ENCODE data around the gene SLC35G3. TPM values are rescaled to one million over a fixed set of nuclear protein-coding genes. Genes with fewer than 3 reads are reported as not detected.
"Not testable (repeated sequence)": the region's sequence is repeated elsewhere in the genome, so short reads cannot be mapped to it uniquely, and the experiment has no call there.

SLC35G3 gene
- polyA plus RNA-seq, 1 donor (not counting 4 experiments of a cell fraction or from before 2014, with no cell fraction given), result not detected

DNA sequence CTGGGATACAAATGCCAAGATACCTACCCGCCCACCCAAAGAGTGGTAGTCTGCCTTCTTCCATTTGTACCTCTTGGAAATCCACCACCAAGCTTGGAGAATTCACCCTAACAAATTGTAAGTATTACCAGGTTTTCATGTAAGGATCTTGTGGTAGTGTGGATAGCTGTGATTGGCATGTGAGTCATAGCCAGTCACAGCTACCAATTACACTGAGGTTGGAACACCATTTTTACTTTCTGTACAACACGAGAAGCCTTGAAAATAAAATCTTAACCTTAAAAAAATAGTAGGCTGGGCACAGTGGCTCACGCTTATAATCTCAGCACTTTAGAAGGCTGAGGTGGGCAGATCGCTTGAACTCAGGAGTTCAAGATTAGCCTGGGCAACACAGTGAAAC, 18.5 kb upstream of the SLC35G3 start:
- no peaks in the 10 kb centered on the region for H4K20me1 ChIP-seq (ENCODE audit: control insufficient read depth, extremely low read depth, insufficient read depth, low read length)
- no peaks in the 10 kb centered on the region for H3K9me3 ChIP-seq (ENCODE audit: control insufficient read depth, low read depth, low read length)
- H3K4me3 ChIP-seq (ENCODE audit: control insufficient read depth in 2 of 3, extremely low read depth in 1 of 3, insufficient read depth in 2 of 3, low read depth in 1 of 3, low read length in 3 of 3), result no peak overlapping the region
- no peaks in the 10 kb centered on the region for H3K4me1 ChIP-seq (ENCODE audit: control insufficient read depth, extremely low read depth, insufficient read depth, low read length)
- no peak overlapping the region for H3K9ac ChIP-seq (ENCODE audit: control insufficient read depth, extremely low read depth, insufficient read depth, low read length)
- dilution Hi-C loops (cut with MboI; ENCODE audit: extremely low pct_ligation_motif_present, low sequenced_read_pairs), result no loop called here
- H3K27ac ChIP-seq (ENCODE audit: control insufficient read depth, insufficient read depth, low read length), result no peak overlapping the region
- TF ChIP-seq EZH2 (IDR thresholded peaks at IDR 0.05; ENCODE audit: low read length), result no peak
- TF ChIP-seq, protein P1, sequence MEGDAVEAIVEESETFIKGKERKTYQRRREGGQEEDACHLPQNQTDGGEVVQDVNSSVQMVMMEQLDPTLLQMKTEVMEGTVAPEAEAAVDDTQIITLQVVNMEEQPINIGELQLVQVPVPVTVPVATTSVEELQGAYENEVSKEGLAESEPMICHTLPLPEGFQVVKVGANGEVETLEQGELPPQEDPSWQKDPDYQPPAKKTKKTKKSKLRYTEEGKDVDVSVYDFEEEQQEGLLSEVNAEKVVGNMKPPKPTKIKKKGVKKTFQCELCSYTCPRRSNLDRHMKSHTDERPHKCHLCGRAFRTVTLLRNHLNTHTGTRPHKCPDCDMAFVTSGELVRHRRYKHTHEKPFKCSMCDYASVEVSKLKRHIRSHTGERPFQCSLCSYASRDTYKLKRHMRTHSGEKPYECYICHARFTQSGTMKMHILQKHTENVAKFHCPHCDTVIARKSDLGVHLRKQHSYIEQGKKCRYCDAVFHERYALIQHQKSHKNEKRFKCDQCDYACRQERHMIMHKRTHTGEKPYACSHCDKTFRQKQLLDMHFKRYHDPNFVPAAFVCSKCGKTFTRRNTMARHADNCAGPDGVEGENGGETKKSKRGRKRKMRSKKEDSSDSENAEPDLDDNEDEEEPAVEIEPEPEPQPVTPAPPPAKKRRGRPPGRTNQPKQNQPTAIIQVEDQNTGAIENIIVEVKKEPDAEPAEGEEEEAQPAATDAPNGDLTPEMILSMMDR (optimal IDR thresholded peaks at IDR 0.05 in 1 of 3, IDR thresholded peaks at IDR 0.05 in 1 of 3, conservative IDR thresholded peaks at IDR 0.05 in 1 of 3; ENCODE audit: extremely low read depth in 1 of 3, insufficient read depth in 2 of 3, low read length in 3 of 3), result no peak
- no peak for DNase-seq (ENCODE audit: low read depth, low spot score)
- H3K36me3 ChIP-seq (ENCODE audit: control insufficient read depth in 2 of 2, extremely low read depth in 1 of 2, insufficient read depth in 2 of 2, low read length in 2 of 2), result no peaks in the 10 kb centered on the region
- no peak overlapping the region for H3K4me2 ChIP-seq (ENCODE audit: control insufficient read depth, extremely low read depth, insufficient read depth, low read depth, low read length)
- no peak overlapping the region for H2AFZ ChIP-seq (ENCODE audit: control insufficient read depth, low read length)
- H3K27me3 ChIP-seq (ENCODE audit: control insufficient read depth, extremely low read depth, insufficient read depth, low read length), result no peaks in the 10 kb centered on the region
- no peaks in the 10 kb centered on the region for H3K9me1 ChIP-seq (ENCODE audit: control insufficient read depth, extremely low read depth, insufficient read depth, low read length)
- H3K79me2 ChIP-seq (ENCODE audit: control insufficient read depth, insufficient read depth, low read length), result no peaks in the 10 kb centered on the region
- FAIRE-seq, result no peak

DNA sequence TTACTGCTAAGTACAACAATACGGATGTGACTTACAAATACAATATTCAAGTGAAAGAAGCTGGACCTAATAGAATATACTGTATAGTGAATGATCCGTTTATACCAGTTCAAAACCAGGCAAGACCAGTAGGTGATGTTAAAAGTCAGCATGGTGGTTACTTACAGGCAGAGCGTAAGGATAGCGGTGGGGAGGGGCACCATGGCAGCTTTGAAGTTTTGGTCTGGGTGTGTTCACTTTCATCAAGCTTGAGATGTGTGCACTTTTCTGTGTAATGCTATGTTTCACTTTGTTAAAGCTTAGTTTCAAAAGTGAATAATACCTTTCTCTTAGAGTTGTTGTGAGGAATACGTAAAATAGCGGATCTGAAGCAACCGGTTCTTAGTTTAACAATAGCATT, 16.5 kb upstream of the SLC35G3 start:
- no peak for TF ChIP-seq EZH2 (IDR thresholded peaks at IDR 0.05; ENCODE audit: low read length)
- TF ChIP-seq, protein P1 (optimal IDR thresholded peaks at IDR 0.05 in 1 of 3, IDR thresholded peaks at IDR 0.05 in 1 of 3, conservative IDR thresholded peaks at IDR 0.05 in 1 of 3; ENCODE audit: extremely low read depth in 1 of 3, insufficient read depth in 2 of 3, low read length in 3 of 3), result no peak
- no peaks in the 10 kb centered on the region for H3K27me3 ChIP-seq (ENCODE audit: control insufficient read depth, extremely low read depth, insufficient read depth, low read length)
- H3K4me2 ChIP-seq (ENCODE audit: control insufficient read depth, extremely low read depth, insufficient read depth, low read depth, low read length), result no peak overlapping the region
- no peaks in the 10 kb centered on the region for H3K9me1 ChIP-seq (ENCODE audit: control insufficient read depth, extremely low read depth, insufficient read depth, low read length)
- no peak overlapping the region for H3K4me3 ChIP-seq (ENCODE audit: control insufficient read depth in 2 of 3, extremely low read depth in 1 of 3, insufficient read depth in 2 of 3, low read depth in 1 of 3, low read length in 3 of 3)
- H3K36me3 ChIP-seq (ENCODE audit: control insufficient read depth in 2 of 2, extremely low read depth in 1 of 2, insufficient read depth in 2 of 2, low read length in 2 of 2), result no peaks in the 10 kb centered on the region
- H3K79me2 ChIP-seq (ENCODE audit: control insufficient read depth, insufficient read depth, low read length), result no peaks in the 10 kb centered on the region
- no peaks in the 10 kb centered on the region for H3K4me1 ChIP-seq (ENCODE audit: control insufficient read depth, extremely low read depth, insufficient read depth, low read length)
- H3K9me3 ChIP-seq (ENCODE audit: control insufficient read depth, low read depth, low read length), result no peaks in the 10 kb centered on the region
- H3K9ac ChIP-seq (ENCODE audit: control insufficient read depth, extremely low read depth, insufficient read depth, low read length), result no peak overlapping the region
- no peak for FAIRE-seq
- DNase-seq (ENCODE audit: low read depth, low spot score), result no peak
- dilution Hi-C loops (cut with MboI; ENCODE audit: extremely low pct_ligation_motif_present, low sequenced_read_pairs), result no loop called here
- no peaks in the 10 kb centered on the region for H4K20me1 ChIP-seq (ENCODE audit: control insufficient read depth, extremely low read depth, insufficient read depth, low read length)
- H3K27ac ChIP-seq (ENCODE audit: control insufficient read depth, insufficient read depth, low read length), result no peak overlapping the region
- H2AFZ ChIP-seq (ENCODE audit: control insufficient read depth, low read length), result no peak overlapping the region

DNA sequence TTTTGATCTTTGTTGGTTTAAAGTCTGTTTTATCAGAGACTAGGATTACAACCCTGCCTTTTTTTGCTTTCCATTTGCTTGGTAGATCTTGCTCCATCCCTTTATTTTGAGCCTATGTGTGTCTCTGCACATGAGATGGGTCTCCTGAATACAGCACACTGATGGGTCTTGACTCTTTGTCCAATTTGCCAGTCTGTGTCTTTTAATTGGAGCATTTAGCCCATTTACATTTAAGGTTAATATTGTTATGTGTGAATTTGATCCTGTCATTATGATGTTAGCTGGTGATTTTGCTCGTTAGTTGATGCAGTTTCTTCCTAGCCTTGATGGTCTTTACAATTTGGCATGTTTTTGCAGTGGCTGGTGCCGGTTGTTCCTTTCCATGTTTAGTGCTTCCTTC, 8.4 kb upstream of the SLC35G3 start:
- H2AFZ ChIP-seq (ENCODE audit: control insufficient read depth, low read length); H3K36me3 ChIP-seq (ENCODE audit: control insufficient read depth in 2 of 2, extremely low read depth in 1 of 2, insufficient read depth in 2 of 2, low read length in 2 of 2); H3K9me1 ChIP-seq (ENCODE audit: control insufficient read depth, extremely low read depth, insufficient read depth, low read length); H3K4me3 ChIP-seq (ENCODE audit: control insufficient read depth in 2 of 3, extremely low read depth in 1 of 3, insufficient read depth in 2 of 3, low read depth in 1 of 3, low read length in 3 of 3); H3K79me2 ChIP-seq (ENCODE audit: control insufficient read depth, insufficient read depth, low read length); H4K20me1 ChIP-seq (ENCODE audit: control insufficient read depth, extremely low read depth, insufficient read depth, low read length); H3K9ac ChIP-seq (ENCODE audit: control insufficient read depth, extremely low read depth, insufficient read depth, low read length); H3K4me2 ChIP-seq (ENCODE audit: control insufficient read depth, extremely low read depth, insufficient read depth, low read depth, low read length); FAIRE-seq; H3K4me1 ChIP-seq (ENCODE audit: control insufficient read depth, extremely low read depth, insufficient read depth, low read length); H3K27me3 ChIP-seq (ENCODE audit: control insufficient read depth, extremely low read depth, insufficient read depth, low read length); DNase-seq (ENCODE audit: low read depth, low spot score); H3K27ac ChIP-seq (ENCODE audit: control insufficient read depth, insufficient read depth, low read length); H3K9me3 ChIP-seq (ENCODE audit: control insufficient read depth, low read depth, low read length); dilution Hi-C loops (cut with MboI; ENCODE audit: extremely low pct_ligation_motif_present, low sequenced_read_pairs): not testable (repeated sequence)

DNA sequence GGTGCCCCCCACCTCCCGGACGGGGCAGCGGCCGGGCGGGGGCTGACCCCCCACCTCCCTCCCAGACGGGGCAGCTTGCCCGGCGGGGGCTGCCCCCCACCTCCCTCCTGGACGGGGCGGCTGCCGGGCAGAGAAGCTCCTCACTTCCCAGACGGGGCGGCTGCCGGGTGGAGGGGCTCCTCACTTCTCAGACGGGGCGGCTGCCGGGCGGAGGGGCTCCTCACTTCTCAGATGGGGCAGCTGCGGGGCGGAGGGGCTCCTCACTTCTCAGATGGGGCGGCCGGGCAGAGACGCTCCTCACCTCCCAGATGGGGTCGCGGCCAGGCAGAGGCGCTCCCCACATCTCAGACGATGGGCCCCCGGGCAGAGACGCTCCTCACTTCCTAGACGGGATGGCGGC, 869 bp upstream of the SLC35G3 start:
- H3K4me1 ChIP-seq (ENCODE audit: control insufficient read depth, extremely low read depth, insufficient read depth, low read length); H3K9me3 ChIP-seq (ENCODE audit: control insufficient read depth, low read depth, low read length); H3K9me1 ChIP-seq (ENCODE audit: control insufficient read depth, extremely low read depth, insufficient read depth, low read length); FAIRE-seq; H4K20me1 ChIP-seq (ENCODE audit: control insufficient read depth, extremely low read depth, insufficient read depth, low read length); H3K27me3 ChIP-seq (ENCODE audit: control insufficient read depth, extremely low read depth, insufficient read depth, low read length); H3K4me2 ChIP-seq (ENCODE audit: control insufficient read depth, extremely low read depth, insufficient read depth, low read depth, low read length); dilution Hi-C loops (cut with MboI; ENCODE audit: extremely low pct_ligation_motif_present, low sequenced_read_pairs); H3K79me2 ChIP-seq (ENCODE audit: control insufficient read depth, insufficient read depth, low read length); DNase-seq (ENCODE audit: low read depth, low spot score); H2AFZ ChIP-seq (ENCODE audit: control insufficient read depth, low read length); H3K4me3 ChIP-seq (ENCODE audit: control insufficient read depth in 2 of 3, extremely low read depth in 1 of 3, insufficient read depth in 2 of 3, low read depth in 1 of 3, low read length in 3 of 3); H3K36me3 ChIP-seq (ENCODE audit: control insufficient read depth in 2 of 2, extremely low read depth in 1 of 2, insufficient read depth in 2 of 2, low read length in 2 of 2); H3K9ac ChIP-seq (ENCODE audit: control insufficient read depth, extremely low read depth, insufficient read depth, low read length); H3K27ac ChIP-seq (ENCODE audit: control insufficient read depth, insufficient read depth, low read length): not testable (repeated sequence)

Measured in keratinocyte (primary cell).